K562 (cell line): Measurements from ENCODE around the gene AFG1L. TPM values are rescaled to one million over a fixed set of nuclear protein-coding genes. Genes with fewer than 3 reads are reported as not detected.

Experiments
- ARID1B ChIP-seq: fragments of 450-650 bp; IDR thresholded peaks from 2 replicates; pipeline ENCODE4 v1.6.1; 2016; ENCODE audit warnings: antibody characterized with exemption, mild to moderate bottlenecking, inconsistent platforms
- FOS ChIP-seq: IDR thresholded peaks from 3 replicates; pipeline ENCODE4 v1.6.1; 2011; ENCODE audit not compliant: insufficient read length; ENCODE audit errors: extremely low read depth
- GABPB1 ChIP-seq: sonication (generic); formaldehyde crosslinking; IDR thresholded peaks from 2 replicates; pipeline ENCODE4 v1.8.0; 2022; ENCODE audit warnings: mild to moderate bottlenecking, missing genetic modification reagents
- HSF4 ChIP-seq: fragments of 250-450 bp; sonication (Bioruptor Pico); IDR thresholded peaks from 2 replicates; pipeline ENCODE4 v2.1.2; 2022; ENCODE audit warnings: mild to moderate bottlenecking, moderate library complexity, borderline replicate concordance
- ID3 ChIP-seq, 2 experiments: fragments of 250-450 bp in 1 of 2; fragments of 450-650 bp in 1 of 2; sonication (Bioruptor Pico) in 1 of 2; IDR thresholded peaks; 2 replicates each; pipeline versions ENCODE4 v1.6.1 to v1.8.0; 2016 to 2021; ENCODE audit warnings: mild to moderate bottlenecking in 2 of 2, moderate library complexity in 2 of 2, missing compliant biosample characterization in 1 of 2, missing genetic modification characterization in 1 of 2
- KDM5B ChIP-seq: fragments of 200-600 bp; sonication (generic); IDR thresholded peaks from 2 replicates; pipeline ENCODE4 v1.6.1; 2012; ENCODE audit warnings: low read depth, mild to moderate bottlenecking, moderate library complexity, low read length, control low read depth, inconsistent platforms; ENCODE audit not compliant: insufficient replicate concordance
- MAZ ChIP-seq, 2 experiments: fragments of 450-650 bp in 1 of 2; sonication (generic) in 1 of 2; formaldehyde crosslinking; IDR thresholded peaks in 1 of 2; conservative IDR thresholded peaks in 1 of 2; 2 replicates each; pipeline versions ENCODE4 v1.4.0 to v1.5.0; 2020; ENCODE audit warnings: mild to moderate bottlenecking in 1 of 2, missing genetic modification reagents in 1 of 2
- NCOA1 ChIP-seq: fragments of 450-650 bp; IDR thresholded peaks from 2 replicates; pipeline ENCODE4 v1.6.1; 2016; ENCODE audit warnings: low read depth
- NCOR1 ChIP-seq: fragments of 450-650 bp; IDR thresholded peaks from 2 replicates; pipeline ENCODE4 v1.6.1; 2016; ENCODE audit warnings: mild to moderate bottlenecking, moderate library complexity
- NFATC3 ChIP-seq: fragments of 450-650 bp; IDR thresholded peaks from 2 replicates; pipeline ENCODE4 v1.6.1; 2017; ENCODE audit warnings: mild to moderate bottlenecking
- NR2F6 ChIP-seq: fragments of 450-650 bp; formaldehyde crosslinking; IDR thresholded peaks from 2 replicates; pipeline ENCODE4 v1.4.0; 2020; ENCODE audit warnings: mild to moderate bottlenecking
- PYGO2 ChIP-seq: fragments of 450-650 bp; IDR thresholded peaks from 2 replicates; pipeline ENCODE4 v1.6.1; 2016; ENCODE audit warnings: mild to moderate bottlenecking, missing genetic modification characterization, moderate library complexity, missing compliant biosample characterization
- SETDB1 ChIP-seq: IDR thresholded peaks from one replicate; pipeline ENCODE4 v1.6.1; 2012; ENCODE audit warnings: low read length, control low read depth, inconsistent platforms
- SIN3A ChIP-seq, 2 experiments: fragments of 150-350 bp in 1 of 2; IDR thresholded peaks; 2 replicates each; pipeline ENCODE4 v1.6.1; 2011 to 2016; ENCODE audit warnings: borderline replicate concordance in 2 of 2, low read depth in 2 of 2, low read length in 2 of 2, mild to moderate bottlenecking in 2 of 2, moderate library complexity in 2 of 2; ENCODE audit not compliant: control insufficient read depth in 1 of 2
- SLC30A9 ChIP-seq: fragments of 250-450 bp; sonication (Bioruptor Pico); IDR thresholded peaks from 2 replicates; pipeline ENCODE4 v1.8.0; 2022; ENCODE audit warnings: mild to moderate bottlenecking, moderate library complexity
- SMC3 ChIP-seq: conservative IDR thresholded peaks from 2 replicates; pipeline ENCODE4 v1.6.1; 2011; ENCODE audit warnings: low read depth, low read length, improper control_type of control experiment; ENCODE audit not compliant: insufficient read depth
- SOX6 ChIP-seq: fragments of 450-650 bp; IDR thresholded peaks from 2 replicates; pipeline ENCODE4 v1.6.1; 2014; ENCODE audit warnings: mild to moderate bottlenecking
- ZBTB1 ChIP-seq: sonication (generic); formaldehyde crosslinking; IDR thresholded peaks from 2 replicates; pipeline ENCODE4 v1.8.1; 2023; ENCODE audit warnings: missing genetic modification reagents, low read depth, mild to moderate bottlenecking, borderline replicate concordance
- ZFP30 ChIP-seq: fragments of 250-450 bp; sonication (Bioruptor Pico); IDR thresholded peaks from 2 replicates; pipeline ENCODE4 v1.8.0; 2022; ENCODE audit warnings: moderate library complexity, mild to moderate bottlenecking, inconsistent platforms, borderline replicate concordance
- ZNF583 ChIP-seq: fragments of 250-450 bp; sonication (Bioruptor Pico); IDR thresholded peaks from 2 replicates; pipeline ENCODE4 v1.4.0; 2020
- polyA plus RNA-seq, 8 experiments: library from polyadenylated mRNA; depleted of rRNA in 4 of 8; stranded (reverse) in 5 of 8; unstranded in 3 of 8; fragments of >200 nt; fragmentation: Nextera tagmentation in 2 of 8; fragmentation: Illumina TruSeq in 1 of 8; extraction: Ambion mirVana in 2 of 8; extraction: Trizol in 1 of 8; gene quantifications; 2 replicates each; pipeline versions ENCODE4 v1.2.1 to v1.2.3, GENCODE V29; 2011 to 2014; ENCODE audit warnings: inconsistent platforms in 1 of 8, missing spikeins in 1 of 8
- total RNA-seq, 7 experiments: library from RNA; depleted of rRNA in 6 of 7; stranded (reverse); fragments of >200 nt in 6 of 7; fragmentation: Illumina TruSeq in 2 of 7; extraction: Trizol in 2 of 7; gene quantifications; 2 replicates each; pipeline versions ENCODE4 v1.2.1 to v1.2.3, GENCODE V29; 2011 to 2021; ENCODE audit warnings: low replicate concordance in 1 of 7
- TF ChIP-seq, protein P1 (sequence below): sonication (generic); formaldehyde crosslinking; IDR thresholded peaks from 2 replicates; pipeline ENCODE4 v1.8.0; 2022; ENCODE audit warnings: mild to moderate bottlenecking, missing genetic modification reagents
- TF ChIP-seq, protein P2 (sequence below): sonication (generic); formaldehyde crosslinking; IDR thresholded peaks from 2 replicates; pipeline ENCODE4 v1.8.1; 2022; ENCODE audit warnings: missing genetic modification reagents

AFG1L gene
- total and polyA plus RNA-seq, 9 of the 15 experiments (the other 6 are each of a cell fraction or from before 2014, with no cell fraction given): 2.2 to 15.5 (median 5.8) TPM

- TF ChIP-seq, protein P1, sequence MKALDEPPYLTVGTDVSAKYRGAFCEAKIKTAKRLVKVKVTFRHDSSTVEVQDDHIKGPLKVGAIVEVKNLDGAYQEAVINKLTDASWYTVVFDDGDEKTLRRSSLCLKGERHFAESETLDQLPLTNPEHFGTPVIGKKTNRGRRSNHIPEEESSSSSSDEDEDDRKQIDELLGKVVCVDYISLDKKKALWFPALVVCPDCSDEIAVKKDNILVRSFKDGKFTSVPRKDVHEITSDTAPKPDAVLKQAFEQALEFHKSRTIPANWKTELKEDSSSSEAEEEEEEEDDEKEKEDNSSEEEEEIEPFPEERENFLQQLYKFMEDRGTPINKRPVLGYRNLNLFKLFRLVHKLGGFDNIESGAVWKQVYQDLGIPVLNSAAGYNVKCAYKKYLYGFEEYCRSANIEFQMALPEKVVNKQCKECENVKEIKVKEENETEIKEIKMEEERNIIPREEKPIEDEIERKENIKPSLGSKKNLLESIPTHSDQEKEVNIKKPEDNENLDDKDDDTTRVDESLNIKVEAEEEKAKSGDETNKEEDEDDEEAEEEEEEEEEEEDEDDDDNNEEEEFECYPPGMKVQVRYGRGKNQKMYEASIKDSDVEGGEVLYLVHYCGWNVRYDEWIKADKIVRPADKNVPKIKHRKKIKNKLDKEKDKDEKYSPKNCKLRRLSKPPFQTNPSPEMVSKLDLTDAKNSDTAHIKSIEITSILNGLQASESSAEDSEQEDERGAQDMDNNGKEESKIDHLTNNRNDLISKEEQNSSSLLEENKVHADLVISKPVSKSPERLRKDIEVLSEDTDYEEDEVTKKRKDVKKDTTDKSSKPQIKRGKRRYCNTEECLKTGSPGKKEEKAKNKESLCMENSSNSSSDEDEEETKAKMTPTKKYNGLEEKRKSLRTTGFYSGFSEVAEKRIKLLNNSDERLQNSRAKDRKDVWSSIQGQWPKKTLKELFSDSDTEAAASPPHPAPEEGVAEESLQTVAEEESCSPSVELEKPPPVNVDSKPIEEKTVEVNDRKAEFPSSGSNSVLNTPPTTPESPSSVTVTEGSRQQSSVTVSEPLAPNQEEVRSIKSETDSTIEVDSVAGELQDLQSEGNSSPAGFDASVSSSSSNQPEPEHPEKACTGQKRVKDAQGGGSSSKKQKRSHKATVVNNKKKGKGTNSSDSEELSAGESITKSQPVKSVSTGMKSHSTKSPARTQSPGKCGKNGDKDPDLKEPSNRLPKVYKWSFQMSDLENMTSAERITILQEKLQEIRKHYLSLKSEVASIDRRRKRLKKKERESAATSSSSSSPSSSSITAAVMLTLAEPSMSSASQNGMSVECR: peak; percentile 13; the same call in 1 of the 2 replicates
- peak; percentile 67 to 92; a peak in 3 of 4 replicates for TF ChIP-seq MAZ (CRISPR knock-in tag; conservative IDR thresholded peaks at IDR 0.05 in 1 of 2, IDR thresholded peaks at IDR 0.05 in 1 of 2)
- TF ChIP-seq KDM5B: no peak
- no peak for TF ChIP-seq HSF4 (CRISPR knock-in tag)
- no peak for TF ChIP-seq NFATC3
- 0 out of 2 replicates have a peak, but pooled peaks have one; percentile 14 for TF ChIP-seq SMC3
- TF ChIP-seq NR2F6 (CRISPR knock-in tag): no peak
- peak; percentile 61 for TF ChIP-seq SOX6
- no peak for TF ChIP-seq SETDB1
- peak; percentile 4 to 24; a peak in 1 of 4 replicates for TF ChIP-seq SIN3A (IDR thresholded peaks at IDR 0.05; ENCODE audit: borderline replicate concordance in 2 of 2, control insufficient read depth in 1 of 2, low read depth in 2 of 2, low read length in 2 of 2)
- TF ChIP-seq SLC30A9 (CRISPR knock-in tag): no peak
- peak; percentile 72 for TF ChIP-seq GABPB1 (CRISPR knock-in tag)
- TF ChIP-seq ARID1B: no peak
- TF ChIP-seq, protein P2, sequence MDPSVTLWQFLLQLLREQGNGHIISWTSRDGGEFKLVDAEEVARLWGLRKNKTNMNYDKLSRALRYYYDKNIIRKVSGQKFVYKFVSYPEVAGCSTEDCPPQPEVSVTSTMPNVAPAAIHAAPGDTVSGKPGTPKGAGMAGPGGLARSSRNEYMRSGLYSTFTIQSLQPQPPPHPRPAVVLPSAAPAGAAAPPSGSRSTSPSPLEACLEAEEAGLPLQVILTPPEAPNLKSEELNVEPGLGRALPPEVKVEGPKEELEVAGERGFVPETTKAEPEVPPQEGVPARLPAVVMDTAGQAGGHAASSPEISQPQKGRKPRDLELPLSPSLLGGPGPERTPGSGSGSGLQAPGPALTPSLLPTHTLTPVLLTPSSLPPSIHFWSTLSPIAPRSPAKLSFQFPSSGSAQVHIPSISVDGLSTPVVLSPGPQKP: no peak
- TF ChIP-seq ZFP30 (CRISPR knock-in tag): no peak
- peak; percentile 74 for TF ChIP-seq FOS
- TF ChIP-seq PYGO2 (tag): no peak
- TF ChIP-seq ZNF583 (CRISPR knock-in tag): 0 out of 2 replicates have a peak, but pooled peaks have one; percentile 23
- 0 out of 2 replicates have a peak, but pooled peaks have one; percentile 27 for TF ChIP-seq NCOR1
- TF ChIP-seq NCOA1: no peak
- TF ChIP-seq ID3 (CRISPR knock-in tag; IDR thresholded peaks at IDR 0.05): no peak
- no peak for TF ChIP-seq ID3 (tag; IDR thresholded peaks at IDR 0.05)
- TF ChIP-seq ZBTB1 (CRISPR knock-in tag): no peak
Measured at GRCh38 chr6:108558372-108559096, 263.7 kb downstream of the AFG1L start (continued).
